Duodenal mucosa (tissue), 2 donors: Measurements from ENCODE around the gene TTC31.
A peak's percentile ranks its signal among the peaks of the same experiment; 100 is the strongest.

Source experiments
- H3K27ac ChIP-seq: one replicate; pipeline ENCODE4 v1.7.0; 2013; ENCODE audit warnings: low read depth, low read length
- H3K27me3 ChIP-seq, 2 donors: one replicate each; pipeline ENCODE4 v1.7.0; 2013; ENCODE audit warnings: low read length in 2 of 2, control low read depth in 1 of 2; ENCODE audit not compliant: insufficient read depth in 2 of 2, control insufficient read depth in 1 of 2
- H3K36me3 ChIP-seq, 2 donors: one replicate each; pipeline ENCODE4 v1.7.0; 2013; ENCODE audit warnings: low read length in 2 of 2, control low read depth in 1 of 2; ENCODE audit not compliant: insufficient read depth in 2 of 2, control insufficient read depth in 1 of 2
- H3K4me1 ChIP-seq, 2 donors: one replicate each; pipeline ENCODE4 v1.7.0; 2013; ENCODE audit warnings: low read length in 2 of 2, control low read depth in 1 of 2; ENCODE audit not compliant: insufficient read depth in 2 of 2, control insufficient read depth in 1 of 2
- H3K4me3 ChIP-seq, 2 donors: one replicate each; pipeline ENCODE4 v1.7.0; 2013; ENCODE audit warnings: low read length in 2 of 2, low read depth in 1 of 2
- H3K9ac ChIP-seq, 2 donors: one replicate each; pipeline ENCODE4 v1.7.0; 2013; ENCODE audit warnings: low read length in 2 of 2, low read depth in 1 of 2
- H3K9me3 ChIP-seq, 2 donors: one replicate each; pipeline ENCODE4 v1.7.0; 2013; ENCODE audit warnings: low read length in 2 of 2, control low read depth in 1 of 2; ENCODE audit not compliant: control insufficient read depth in 1 of 2

TTC31 gene

DNA sequence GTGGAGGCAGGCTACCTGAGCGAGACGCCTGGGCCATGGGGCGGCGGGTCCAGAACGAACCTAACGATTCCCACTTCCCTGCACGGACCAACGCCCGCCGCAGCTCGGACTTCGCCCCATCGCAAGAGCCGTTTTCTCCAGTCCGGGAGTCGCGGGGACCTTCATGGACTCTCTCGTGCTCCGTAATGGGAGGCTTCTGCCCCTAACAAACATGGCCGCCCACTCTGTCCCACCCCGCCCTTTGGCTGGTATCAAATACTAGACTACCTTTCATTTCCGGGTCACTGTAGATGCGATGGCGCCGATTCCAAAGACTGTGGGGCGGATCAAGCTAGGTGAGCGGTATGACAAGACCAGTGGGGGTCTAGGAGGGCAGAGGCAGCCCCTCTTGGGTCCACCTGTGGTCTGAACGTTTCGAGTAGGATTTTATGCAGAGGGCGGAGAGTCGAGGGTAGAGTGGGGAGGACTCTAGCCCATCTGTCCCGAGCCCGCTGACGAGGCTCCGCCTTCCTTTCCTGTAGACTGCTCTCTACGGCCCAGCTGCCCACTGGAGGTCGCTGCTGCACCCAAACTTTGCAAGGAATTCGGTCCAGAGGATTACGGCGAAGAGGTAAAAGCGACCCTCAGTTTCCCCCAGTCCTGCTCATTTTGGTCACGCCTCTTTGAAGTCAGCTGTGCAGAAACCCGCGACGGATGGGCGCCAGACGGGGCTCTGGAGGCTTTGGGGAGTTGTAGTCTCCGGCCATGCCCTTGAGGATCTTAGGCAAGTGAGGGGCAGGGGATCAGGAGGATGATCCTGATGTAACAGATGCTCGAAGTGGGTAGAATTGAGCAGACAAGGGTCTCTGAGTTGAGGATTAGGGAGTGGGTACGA, at the start of gene TTC31, which contains the start of gene CCDC142:
Gene TTC31 (plus strand): TSS at position 281 of the 874 bp plus-strand sequence. CDS start 15 bp downstream, at position 296.
Gene CCDC142 (minus strand): TSS at position 198 of the 874 bp plus-strand sequence. CDS start 161 bp downstream, at position 37.
- Histone ChIP-seq H3K9me3 (no peaks in the 10 kb centered on the region), H3K27ac (peak within 1 kb of the TSS; percentile 84), H3K27me3 (no peaks in the 10 kb centered on the region), H3K9ac (peak within 1 kb of the TSS; percentile 67 to 98), H3K4me3 (peak within 1 kb of the TSS; percentile 92 to 96), H3K4me1 (peaks cover 21 to 29% of the 10 kb centered on the region in 2 donors), H3K36me3 (peaks cover 0 to 28% of the 10 kb centered on the region in 2 donors)

DNA sequence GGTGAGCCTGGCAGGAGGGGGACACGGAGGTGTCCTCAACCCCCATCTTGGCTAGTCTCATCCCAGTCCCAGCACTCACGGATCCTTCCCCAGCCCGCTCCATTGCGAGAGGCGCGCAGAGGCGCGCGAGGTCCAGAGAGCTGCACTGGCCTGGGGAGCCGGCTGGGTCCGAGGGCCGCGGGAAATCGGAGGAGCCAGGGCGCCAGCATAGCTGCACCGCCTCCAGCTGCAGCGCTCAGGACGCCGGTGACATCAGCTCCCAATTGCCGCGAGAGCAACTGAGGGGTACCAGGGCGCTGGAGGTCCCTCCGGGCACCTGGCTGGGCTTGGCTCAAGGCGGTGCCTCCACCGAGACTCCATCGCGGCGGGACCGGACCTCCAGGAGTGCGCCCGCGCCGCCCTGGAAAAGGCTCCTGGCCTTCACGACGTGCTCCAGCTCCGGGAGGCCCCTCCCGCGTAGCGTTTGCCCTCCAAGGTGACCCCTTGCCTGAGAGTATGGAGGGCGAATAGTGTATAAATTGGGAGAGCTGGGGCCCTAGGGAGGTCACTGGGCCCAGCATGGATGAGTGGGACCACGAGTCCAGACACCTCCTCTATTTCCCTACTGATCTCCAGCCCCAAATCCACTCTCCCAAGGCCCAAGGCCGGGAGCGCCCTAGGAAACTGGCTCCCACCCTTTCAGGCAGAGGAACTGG, 46.6 kb upstream of the TTC31 start:
- H3K4me1 ChIP-seq = peaks cover 30 to 39% of the 10 kb centered on the region in 2 donors
- no peaks in the 10 kb centered on the region for H3K9me3 ChIP-seq
- no peak overlapping the region for H3K27ac ChIP-seq
- peaks cover 0 to 4% of the 10 kb centered on the region in 2 donors for H3K27me3 ChIP-seq
- H3K4me3 ChIP-seq = no peak overlapping the region
- no peak overlapping the region for H3K9ac ChIP-seq
- H3K36me3 ChIP-seq = peaks cover 11 to 27% of the 10 kb centered on the region in 2 donors

DNA sequence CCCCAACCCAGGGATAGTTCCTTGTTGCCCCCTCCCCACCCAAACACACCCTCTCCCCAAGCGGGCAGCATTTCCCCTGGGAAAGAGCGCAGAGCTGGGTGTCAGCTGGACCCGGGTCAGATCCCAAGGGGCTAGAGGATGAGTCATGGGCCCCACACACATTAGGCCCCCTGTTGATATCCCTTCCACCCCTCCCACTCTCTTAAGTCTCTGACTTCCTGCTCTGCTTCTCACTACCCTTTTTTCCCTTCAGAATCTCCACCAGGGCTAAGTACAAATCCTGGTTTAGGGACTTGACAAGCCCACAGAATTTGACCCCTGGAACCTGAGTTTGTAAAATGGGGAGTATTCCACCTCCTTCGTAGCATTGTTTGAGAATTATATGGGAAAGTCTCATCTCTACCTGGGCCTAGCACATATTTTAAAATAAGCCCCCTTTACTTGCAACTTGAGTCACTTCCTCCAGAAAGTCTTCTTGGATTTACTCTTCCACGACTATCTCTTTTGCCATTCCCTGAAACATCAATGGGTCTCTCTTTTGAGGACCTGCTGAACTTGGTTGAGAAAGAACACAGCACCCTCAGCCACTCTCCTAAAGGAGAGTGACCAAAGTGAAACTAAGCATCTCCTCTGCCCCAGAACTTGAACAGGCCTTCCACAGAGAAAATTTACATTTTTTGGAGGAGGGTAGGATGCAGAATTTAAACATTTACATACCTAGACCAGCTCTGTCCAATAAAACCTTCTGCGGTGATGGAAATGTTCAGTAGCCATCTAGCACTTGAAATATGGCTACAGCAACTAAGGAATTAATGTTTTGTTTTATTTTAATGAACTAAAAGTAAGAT, 45.8 kb upstream of the TTC31 start:
- H3K4me1 ChIP-seq = peaks cover 32 to 33% of the 10 kb centered on the region in 2 donors
- H3K27ac ChIP-seq = no peak overlapping the region
- H3K27me3 ChIP-seq = peaks cover 0 to 4% of the 10 kb centered on the region in 2 donors
- no peak overlapping the region for H3K4me3 ChIP-seq
- H3K9me3 ChIP-seq = no peaks in the 10 kb centered on the region
- no peak overlapping the region for H3K9ac ChIP-seq
- peaks cover 9 to 21% of the 10 kb centered on the region in 2 donors for H3K36me3 ChIP-seq

DNA sequence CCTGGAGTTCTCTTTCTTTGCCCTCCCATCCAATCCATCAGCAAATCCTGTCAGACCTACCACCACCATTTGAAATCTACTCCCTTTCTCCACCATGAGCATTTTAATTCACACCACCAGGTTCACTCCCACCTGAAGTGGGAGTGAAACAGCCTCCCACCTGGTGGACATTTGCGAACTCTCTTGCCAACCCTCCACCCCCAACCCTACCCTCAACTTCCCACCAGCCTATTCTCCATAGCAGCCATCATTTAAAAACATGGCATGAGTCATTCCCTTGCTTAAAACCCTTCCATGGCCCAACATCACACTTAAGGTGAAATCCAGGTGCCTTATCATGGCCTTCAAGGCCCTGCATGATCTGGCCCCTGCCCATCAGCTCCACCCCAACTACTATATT, 44.6 kb upstream of the TTC31 start:
- no peak overlapping the region for H3K9ac ChIP-seq
- no peak overlapping the region for H3K4me3 ChIP-seq
- no peak overlapping the region for H3K27ac ChIP-seq
- H3K9me3 ChIP-seq = no peaks in the 10 kb centered on the region
- peaks cover 0 to 4% of the 10 kb centered on the region in 2 donors for H3K27me3 ChIP-seq
- H3K36me3 ChIP-seq = peaks cover 3 to 16% of the 10 kb centered on the region in 2 donors
- peaks cover 33 to 40% of the 10 kb centered on the region in 2 donors for H3K4me1 ChIP-seq

DNA sequence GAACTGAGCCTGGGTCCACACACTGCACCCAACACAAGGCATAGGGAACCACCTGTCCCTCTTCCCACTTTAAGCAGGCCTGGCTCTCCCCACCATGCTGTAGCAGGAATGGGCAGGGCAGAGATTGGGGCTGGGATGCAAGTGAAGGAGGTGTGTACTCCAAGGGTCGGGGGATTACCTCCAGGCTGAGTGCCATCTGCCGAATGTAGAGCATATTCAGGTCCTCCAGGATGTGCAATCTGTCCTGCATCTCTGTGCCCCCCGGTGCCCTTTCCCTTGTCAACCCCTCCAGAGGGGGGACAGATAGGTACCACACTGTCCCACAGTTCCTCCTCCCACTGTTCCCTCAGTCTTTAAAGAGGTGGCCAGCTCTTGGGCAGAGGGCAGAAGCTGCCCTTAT, 43.5 kb upstream of the TTC31 start:
- peak overlapping the region; percentile 76 to 86 for H3K4me3 ChIP-seq
- H3K36me3 ChIP-seq = peaks cover 3 to 16% of the 10 kb centered on the region in 2 donors
- peaks cover 39 to 45% of the 10 kb centered on the region in 2 donors for H3K4me1 ChIP-seq
- no peak overlapping the region for H3K27ac ChIP-seq
- no peaks in the 10 kb centered on the region for H3K9me3 ChIP-seq
- peaks cover 0 to 4% of the 10 kb centered on the region in 2 donors for H3K27me3 ChIP-seq
- H3K9ac ChIP-seq = peak overlapping the region; percentile 73 to 75

DNA sequence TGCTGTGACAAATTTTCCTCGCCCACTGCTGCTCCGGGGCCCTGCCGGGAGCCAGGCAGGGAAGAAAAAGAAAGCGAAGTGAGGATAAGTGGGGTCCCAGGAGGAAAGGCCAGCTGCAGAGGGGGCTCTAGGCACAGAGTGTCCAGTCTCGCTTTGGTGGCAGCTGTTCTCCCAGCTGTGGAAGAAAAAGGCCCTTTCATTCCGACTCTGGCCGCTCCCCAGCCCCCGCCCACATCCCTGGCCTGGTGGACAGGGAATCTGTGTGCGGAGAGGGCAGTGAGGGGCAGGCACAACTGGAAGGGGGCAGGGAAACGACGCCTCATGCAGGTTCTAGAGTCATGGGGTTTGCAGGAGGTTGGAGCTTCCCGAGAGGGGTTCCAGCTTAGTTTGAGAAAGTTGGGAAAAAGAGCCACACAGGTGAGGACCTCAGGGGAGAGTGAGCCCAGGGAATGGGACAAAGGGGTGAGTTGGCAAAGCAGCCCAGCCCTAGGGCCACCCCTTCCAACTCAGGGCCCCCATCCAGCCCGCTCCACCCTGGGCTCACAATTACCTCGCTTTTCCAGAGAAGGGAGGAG, 43.0 kb upstream of the TTC31 start:
- Histone ChIP-seq H3K4me3 (peak overlapping the region; percentile 76 to 86), H3K9ac (peak overlapping the region; percentile 73 to 75), H3K4me1 (peaks cover 40 to 47% of the 10 kb centered on the region in 2 donors), H3K27ac (peak overlapping the region; percentile 96), H3K9me3 (no peaks in the 10 kb centered on the region), H3K27me3 (peaks cover 0 to 4% of the 10 kb centered on the region in 2 donors), H3K36me3 (peaks cover 3 to 15% of the 10 kb centered on the region in 2 donors)

DNA sequence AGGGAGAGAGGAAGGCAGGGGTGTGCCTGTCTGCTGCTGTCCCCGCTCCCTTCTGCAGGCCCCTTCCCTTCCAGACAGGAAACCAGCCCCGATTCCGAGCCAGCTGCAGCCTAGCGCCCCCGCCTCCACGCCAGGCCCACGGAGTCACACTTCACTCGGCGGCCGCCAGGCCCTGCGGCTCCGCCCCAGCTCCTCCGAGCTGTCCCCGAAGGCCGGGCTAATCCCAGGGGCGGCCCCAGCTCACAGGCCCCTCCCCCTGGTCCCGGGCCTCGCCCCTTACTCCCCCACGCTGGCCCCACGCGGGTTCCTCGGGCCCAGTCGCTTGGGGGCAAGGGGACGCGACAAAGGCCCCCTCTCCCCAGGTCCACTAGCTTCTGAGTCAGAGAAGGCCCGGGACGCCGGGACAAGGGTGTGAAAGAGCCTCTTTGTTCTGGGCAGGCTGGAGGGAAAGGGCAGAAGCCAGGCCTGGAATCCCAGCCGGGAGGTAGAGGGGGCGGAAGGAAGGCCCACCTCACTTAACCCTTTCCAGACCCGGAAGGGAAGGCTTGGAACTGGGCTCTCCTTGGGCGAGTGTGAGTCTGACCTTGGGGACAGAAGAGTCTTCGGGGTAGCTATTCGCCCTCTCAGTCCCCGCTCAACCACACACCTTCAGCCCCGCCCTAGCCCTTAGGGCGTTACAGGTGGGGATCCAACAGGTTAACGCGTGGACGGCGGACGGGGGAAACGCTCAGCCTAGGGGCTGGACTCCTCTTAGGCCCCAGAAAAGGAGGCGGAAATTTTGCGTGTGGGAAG, 42.3 kb upstream of the TTC31 start:
- peaks cover 40 to 47% of the 10 kb centered on the region in 2 donors for H3K4me1 ChIP-seq

DNA sequence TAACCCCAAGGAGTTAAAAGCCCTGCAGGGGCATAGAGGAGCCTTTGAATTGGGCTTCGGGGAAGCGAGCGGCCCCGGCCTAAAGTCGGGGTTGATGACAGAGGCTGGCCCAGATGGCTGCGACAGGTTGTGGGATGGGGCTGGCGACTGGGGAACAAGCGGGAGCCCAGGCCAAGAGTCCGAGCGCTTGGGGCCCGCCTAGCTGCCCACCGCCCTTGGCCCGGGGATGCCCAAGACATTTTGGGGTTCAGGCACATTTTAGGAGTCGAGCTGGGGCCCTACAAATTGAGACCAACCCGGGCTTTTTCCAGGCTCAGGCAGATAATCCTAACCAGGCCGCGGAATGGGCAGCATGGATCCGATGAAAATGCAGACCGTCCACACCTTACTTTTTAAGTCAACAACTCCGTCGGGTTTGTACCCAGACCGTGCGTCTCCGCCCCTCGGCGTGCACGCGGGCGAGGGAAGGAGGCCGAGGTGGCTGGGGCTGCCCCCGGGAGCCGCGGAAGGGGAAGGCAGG, 41.7 kb upstream of the TTC31 start:
- H3K27ac ChIP-seq = peak overlapping the region; percentile 96

More for the DNA sequence above, 42.3 kb upstream of the TTC31 start:
- Histone ChIP-seq H3K27me3 (peaks cover 0 to 4% of the 10 kb centered on the region in 2 donors), H3K27ac (peak overlapping the region; percentile 96), H3K9ac (peak overlapping the region; percentile 73 to 75), H3K9me3 (no peaks in the 10 kb centered on the region), H3K4me3 (peak overlapping the region; percentile 76 to 86), H3K36me3 (peaks cover 3 to 9% of the 10 kb centered on the region in 2 donors)

More for the DNA sequence above, 41.7 kb upstream of the TTC31 start:
- peak overlapping the region; percentile 73 to 75 for H3K9ac ChIP-seq
- H3K4me3 ChIP-seq = peak overlapping the region; percentile 76 to 78
- H3K36me3 ChIP-seq = peaks cover 0 to 5% of the 10 kb centered on the region in 2 donors
- H3K4me1 ChIP-seq = peaks cover 40 to 47% of the 10 kb centered on the region in 2 donors
- no peaks in the 10 kb centered on the region for H3K9me3 ChIP-seq
- peaks cover 0 to 4% of the 10 kb centered on the region in 2 donors for H3K27me3 ChIP-seq
